Psoas muscle (tissue), 8 donors: ENCODE results near the gene SLC35F4. TPM values are rescaled to one million over a fixed set of nuclear protein-coding genes. Genes with fewer than 3 reads are reported as not detected.

Experiments
- ATAC-seq, 4 donors: fragments of 200-7000 bp; cut with Tn5 transposase; one replicate each; pipeline ENCODE4 v1.9.1; 2020; ENCODE audit warnings: moderate library complexity in 3 of 4, mild to moderate bottlenecking in 2 of 4
- DNase-seq, 2 donors: peaks; one replicate each; pipeline ENCODE4 v3.0.0-alpha.2; 2020
- H3K27ac ChIP-seq: fragments of 200-600 bp; one replicate; pipeline ENCODE4 v1.8.0; 2022
- H3K27me3 ChIP-seq, 3 donors: fragments of 200-600 bp in 1 of 3; one replicate each; pipeline versions ENCODE4 v1.6.1 to v1.8.0; 2013 to 2022; ENCODE audit warnings: low read length in 2 of 3, mild to moderate bottlenecking in 2 of 3, moderate library complexity in 1 of 3; ENCODE audit not compliant: insufficient read depth in 3 of 3
- H3K36me3 ChIP-seq, 2 donors: fragments of 200-600 bp in 1 of 2; one replicate each; pipeline versions ENCODE4 v1.6.1 to v1.8.0; 2013 to 2022; ENCODE audit warnings: low read depth in 1 of 2, mild to moderate bottlenecking in 1 of 2, moderate library complexity in 1 of 2; ENCODE audit not compliant: insufficient read depth in 1 of 2
- H3K4me1 ChIP-seq: fragments of 200-600 bp; one replicate; pipeline ENCODE4 v1.8.0; 2022
- H3K4me3 ChIP-seq: fragments of 200-600 bp; one replicate; pipeline ENCODE4 v1.8.0; 2022; ENCODE audit warnings: mild to moderate bottlenecking
- H3K9me3 ChIP-seq: fragments of 200-600 bp; one replicate; pipeline ENCODE4 v1.8.0; 2022
- WGBS, 3 donors: extraction: QIAGEN DNeasy Blood & Tissue Kit; methylation state at CpG; one replicate each; pipeline versions ENCODE4 v1.1.6 to v1.1.7; 2013; 5-methylcytosine and 5-hydroxymethylcytosine counted together
- intact Hi-C, 2 donors: fragments of 100-400 bp; cut with DNase I; formaldehyde crosslinking; loops; one replicate each; pipeline versions ENCODE4 v1.11.0 to v1.14.2; 2022
- polyA plus RNA-seq, 3 donors: library from polyadenylated mRNA; stranded (reverse); fragments of 200-250 nt; gene quantifications; one replicate each; pipeline ENCODE4 v1.2.3, GENCODE V29; 2013
- total RNA-seq, 4 donors: library from RNA; stranded (reverse); fragmentation: NEBNext Ultra II Directional in 2 of 4; extraction: Animal tissue kit (Norgen Biotek cat#: 25700) in 2 of 4; gene quantifications; one replicate each; pipeline versions ENCODE4 v1.2.1 to v1.2.4, GENCODE V29; 2021 to 2023
- TF ChIP-seq, protein P1 (sequence below): fragments of 200-600 bp; IDR thresholded peaks from one replicate; pipeline ENCODE4 v1.8.0; 2022; ENCODE audit warnings: antibody characterized with exemption
- donor health status: healthy with polysubstance abuse.
- donor health status: DM: no; HTN: no; CAD: no; lungs with moderate emphysema.
- donor health status: Bipolar disorder and iron deficiency.
- donor health status: healthy.
- donor health status: DM: yes; HTN: yes; CAD: no.
- donor health status: DM: no; HTN: no; CAD: no.
- donor health status: DM: no; HTN: no; CAD: no.
- donor health status: DM: yes; HTN: yes; CAD: no.

Gene SLC35F4
- total and polyA plus RNA-seq, 7 donors = not detected

DNA sequence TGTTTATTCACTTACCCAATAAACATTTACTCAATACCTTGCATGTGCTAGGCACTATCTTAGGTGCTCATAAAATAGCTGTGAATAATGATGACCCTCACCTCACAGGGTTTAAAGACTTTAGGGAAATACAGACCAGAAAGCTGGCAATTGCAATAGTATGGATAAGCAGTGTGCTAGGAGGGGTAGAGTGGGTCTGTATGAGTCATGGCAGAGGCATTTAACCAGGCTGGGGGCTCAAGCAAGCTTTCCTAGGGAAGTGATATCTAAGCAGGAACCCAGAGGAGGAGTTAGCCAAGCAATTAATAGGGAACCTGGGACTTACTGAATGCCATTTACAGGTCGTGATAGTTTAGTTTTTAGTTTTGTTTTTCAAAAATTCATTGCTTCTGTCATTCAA, 248.4 kb downstream of the SLC35F4 start:
- Histone ChIP-seq H3K27ac (no peak overlapping the region), H3K9me3 (no peaks in the 10 kb centered on the region), H3K36me3 (no peaks in the 10 kb centered on the region), H3K27me3 (peaks cover 0 to 7% (median 0%) of the 10 kb centered on the region in 3 donors), H3K4me1 (no peaks in the 10 kb centered on the region), H3K4me3 (no peak overlapping the region)
- TF ChIP-seq, protein P1, sequence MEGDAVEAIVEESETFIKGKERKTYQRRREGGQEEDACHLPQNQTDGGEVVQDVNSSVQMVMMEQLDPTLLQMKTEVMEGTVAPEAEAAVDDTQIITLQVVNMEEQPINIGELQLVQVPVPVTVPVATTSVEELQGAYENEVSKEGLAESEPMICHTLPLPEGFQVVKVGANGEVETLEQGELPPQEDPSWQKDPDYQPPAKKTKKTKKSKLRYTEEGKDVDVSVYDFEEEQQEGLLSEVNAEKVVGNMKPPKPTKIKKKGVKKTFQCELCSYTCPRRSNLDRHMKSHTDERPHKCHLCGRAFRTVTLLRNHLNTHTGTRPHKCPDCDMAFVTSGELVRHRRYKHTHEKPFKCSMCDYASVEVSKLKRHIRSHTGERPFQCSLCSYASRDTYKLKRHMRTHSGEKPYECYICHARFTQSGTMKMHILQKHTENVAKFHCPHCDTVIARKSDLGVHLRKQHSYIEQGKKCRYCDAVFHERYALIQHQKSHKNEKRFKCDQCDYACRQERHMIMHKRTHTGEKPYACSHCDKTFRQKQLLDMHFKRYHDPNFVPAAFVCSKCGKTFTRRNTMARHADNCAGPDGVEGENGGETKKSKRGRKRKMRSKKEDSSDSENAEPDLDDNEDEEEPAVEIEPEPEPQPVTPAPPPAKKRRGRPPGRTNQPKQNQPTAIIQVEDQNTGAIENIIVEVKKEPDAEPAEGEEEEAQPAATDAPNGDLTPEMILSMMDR = no peak
- no peak for DNase-seq
- 29 to 39% (median 33%) methylated on average over 1 of the region's 1 CpG for WGBS, 3 donors
- intact Hi-C loops = no loop called here
- ATAC-seq = no peak

DNA sequence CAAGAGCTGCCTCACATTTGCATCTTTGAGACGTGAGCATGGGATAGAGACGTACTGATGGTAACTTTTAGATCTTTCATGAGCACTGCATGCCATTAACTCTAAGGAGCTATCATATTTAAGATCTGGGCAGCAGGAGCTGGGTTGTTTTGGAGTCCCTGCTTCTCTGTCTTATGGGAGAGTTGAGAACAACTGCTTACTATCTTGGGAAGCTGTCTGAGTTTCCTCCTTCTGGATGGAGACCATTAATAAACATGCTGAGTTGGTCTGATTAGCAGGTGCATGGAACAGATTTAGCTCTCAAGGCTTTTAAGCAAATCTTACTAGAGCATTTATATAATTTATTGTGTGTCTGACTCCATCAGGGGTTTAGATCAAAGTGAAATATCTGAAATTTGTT, 252.9 kb downstream of the SLC35F4 start:
- DNase-seq (no peak), ATAC-seq (no peak)
- Histone ChIP-seq H3K4me3 (no peak overlapping the region), H3K36me3 (no peaks in the 10 kb centered on the region), H3K4me1 (no peaks in the 10 kb centered on the region), H3K9me3 (no peaks in the 10 kb centered on the region), H3K27me3 (peaks cover 0 to 7% (median 0%) of the 10 kb centered on the region in 3 donors), H3K27ac (no peak overlapping the region)
- intact Hi-C loops = no loop called here
- TF ChIP-seq, protein P1 = no peak
- WGBS, 3 donors = 52 to 82% (median 78%) methylated on average over 2 of the region's 2 CpGs

DNA sequence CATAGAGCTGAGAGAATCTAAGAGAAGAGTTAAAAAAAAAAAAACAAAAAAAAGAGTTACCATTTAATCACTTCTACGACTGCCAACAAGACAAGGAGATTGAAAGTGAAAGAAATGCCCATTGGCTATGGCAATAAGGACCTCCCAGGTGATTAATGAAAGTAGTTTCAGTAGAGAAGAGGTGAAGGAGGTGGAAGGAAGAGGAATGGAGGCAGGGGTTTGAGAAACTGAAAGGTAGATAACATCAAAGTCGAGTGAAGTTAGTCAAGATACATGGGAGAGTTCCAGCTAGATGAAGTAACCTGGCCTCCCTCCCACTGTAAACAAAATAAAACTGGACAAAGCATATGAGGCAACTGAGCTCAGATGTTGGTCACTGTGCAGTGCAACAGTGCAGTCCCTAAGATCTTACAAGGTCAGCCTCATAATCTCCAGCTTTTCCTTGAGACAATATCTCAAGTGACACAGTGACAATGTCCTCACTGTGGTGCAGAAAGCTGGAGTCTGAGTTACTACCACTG, 254.3 kb downstream of the SLC35F4 start:
- Histone ChIP-seq H3K4me1 (no peaks in the 10 kb centered on the region), H3K27ac (no peak overlapping the region), H3K27me3 (peaks cover 0 to 5% (median 0%) of the 10 kb centered on the region in 3 donors), H3K4me3 (no peak overlapping the region), H3K36me3 (no peaks in the 10 kb centered on the region), H3K9me3 (no peaks in the 10 kb centered on the region)
- ATAC-seq (no peak), DNase-seq (no peak)
- WGBS, 3 donors = 45 to 64% (median 52%) methylated on average over 2 of the region's 2 CpGs
- intact Hi-C loops = no loop called here
- TF ChIP-seq, protein P1 = no peak

DNA sequence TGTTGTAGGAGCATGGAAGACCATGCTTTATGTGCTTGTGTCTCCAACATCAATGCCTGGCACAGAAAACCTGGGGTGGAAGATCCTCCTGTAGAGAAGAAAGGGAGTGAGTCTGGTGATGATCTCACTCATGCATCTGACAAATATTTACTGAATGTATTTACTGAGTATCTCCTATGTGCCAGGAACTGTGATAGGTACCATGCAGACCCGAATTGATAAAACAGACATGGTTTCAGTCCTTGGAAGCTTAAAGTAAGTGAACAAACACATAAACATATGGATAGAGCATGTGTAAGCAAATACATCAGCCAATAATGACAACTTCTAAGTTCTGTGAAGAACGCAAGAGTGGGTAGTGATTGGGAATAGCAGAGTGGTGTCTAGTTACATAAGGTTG, 255.3 kb downstream of the SLC35F4 start:
- no peak for DNase-seq
- Histone ChIP-seq H3K9me3 (no peaks in the 10 kb centered on the region), H3K27me3 (no peaks in the 10 kb centered on the region), H3K27ac (no peak overlapping the region), H3K4me1 (no peaks in the 10 kb centered on the region), H3K4me3 (no peak overlapping the region), H3K36me3 (no peaks in the 10 kb centered on the region)
- TF ChIP-seq, protein P1 = no peak
- no peak for ATAC-seq
- intact Hi-C loops = no loop called here
- WGBS, 3 donors = 55 to 62% (median 56%) methylated on average over 2 of the region's 2 CpGs
